PC-9 (cell line): Measurements from ENCODE around the gene FUT7.

Experiments
- CTCF ChIP-seq: fragments of 200-600 bp; sonication (generic); conservative IDR thresholded peaks from 2 replicates; pipeline ENCODE4 v1.6.1; 2017; ENCODE audit warnings: mixed run types, antibody characterized with exemption, mild to moderate bottlenecking, moderate library complexity
- EZH2 ChIP-seq: fragments of 200-600 bp; sonication (generic); IDR thresholded peaks from 2 replicates; pipeline ENCODE4 v1.8.0; 2017; ENCODE audit warnings: antibody characterized with exemption, low read depth

DNA sequence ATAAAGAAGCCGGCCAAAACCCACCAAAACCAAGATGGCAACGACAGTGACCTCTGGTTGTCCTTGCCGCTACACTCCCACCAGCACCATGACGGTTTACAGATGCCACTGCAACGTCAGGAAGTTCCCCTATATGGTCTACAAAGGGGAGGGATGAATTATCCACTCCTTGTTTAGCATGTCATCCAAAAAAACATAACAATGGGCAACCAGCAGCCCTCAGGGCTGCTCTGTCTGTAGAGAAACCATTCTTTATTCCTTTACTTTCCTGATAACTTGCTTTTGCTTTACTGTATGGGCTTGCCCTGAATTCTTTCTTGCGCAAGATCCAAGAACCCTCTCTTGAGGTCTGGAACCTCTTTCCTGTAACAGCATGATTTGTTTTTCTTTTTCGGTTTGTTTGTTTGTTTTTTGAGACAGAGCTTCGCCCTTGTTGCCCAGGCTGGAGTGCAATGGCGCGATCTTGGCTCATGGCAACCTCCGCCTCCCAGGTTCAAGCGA, 43.4 kb upstream of the FUT7 start:
- TF ChIP-seq CTCF (no peak), EZH2 (no peak)
